ENCODE results near the gene SHC2. TPM values are rescaled to one million over a fixed set of nuclear protein-coding genes. Genes with fewer than 3 reads are reported as not detected.

Gene SHC2
- total RNA-seq, 1 donor from 2014 or later, result 24.0 TPM

DNA sequence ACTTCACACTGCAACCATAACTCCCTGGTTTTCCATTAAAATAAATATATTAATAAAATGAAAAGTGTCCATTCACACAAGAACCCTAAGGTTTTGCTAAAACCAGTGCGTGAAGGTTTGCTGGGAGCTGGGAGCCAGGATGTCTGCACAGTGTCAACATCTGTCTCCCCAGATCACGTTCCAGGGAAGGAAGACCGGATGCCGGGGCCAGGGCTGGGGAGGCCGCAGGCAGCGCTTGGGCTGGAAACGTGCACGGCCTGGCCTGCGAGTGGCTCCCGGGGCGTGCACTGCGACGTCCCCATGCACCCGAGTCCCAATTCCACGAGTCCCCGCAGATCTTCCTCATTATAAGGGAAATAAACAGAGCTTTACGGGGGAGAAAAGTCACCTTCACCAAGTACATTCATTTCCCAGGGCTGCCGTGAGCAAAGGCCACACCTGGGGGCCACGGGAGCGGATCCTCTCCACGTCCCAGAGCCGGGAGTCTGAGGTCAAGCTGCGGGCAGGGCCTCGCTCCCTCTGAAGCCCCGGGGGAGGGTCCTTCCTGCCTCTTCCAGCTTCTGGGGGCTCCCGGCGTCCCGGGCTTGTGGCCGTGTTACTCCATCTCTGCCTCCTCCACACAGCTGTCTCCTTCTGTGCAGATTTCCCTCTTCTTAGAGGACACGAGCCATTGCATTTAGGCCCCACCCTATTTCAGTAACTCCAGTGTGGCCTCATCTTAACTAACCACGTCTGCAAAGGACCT is 12.8 kb downstream of the SHC2 start:
- TF ChIP-seq, protein P1, sequence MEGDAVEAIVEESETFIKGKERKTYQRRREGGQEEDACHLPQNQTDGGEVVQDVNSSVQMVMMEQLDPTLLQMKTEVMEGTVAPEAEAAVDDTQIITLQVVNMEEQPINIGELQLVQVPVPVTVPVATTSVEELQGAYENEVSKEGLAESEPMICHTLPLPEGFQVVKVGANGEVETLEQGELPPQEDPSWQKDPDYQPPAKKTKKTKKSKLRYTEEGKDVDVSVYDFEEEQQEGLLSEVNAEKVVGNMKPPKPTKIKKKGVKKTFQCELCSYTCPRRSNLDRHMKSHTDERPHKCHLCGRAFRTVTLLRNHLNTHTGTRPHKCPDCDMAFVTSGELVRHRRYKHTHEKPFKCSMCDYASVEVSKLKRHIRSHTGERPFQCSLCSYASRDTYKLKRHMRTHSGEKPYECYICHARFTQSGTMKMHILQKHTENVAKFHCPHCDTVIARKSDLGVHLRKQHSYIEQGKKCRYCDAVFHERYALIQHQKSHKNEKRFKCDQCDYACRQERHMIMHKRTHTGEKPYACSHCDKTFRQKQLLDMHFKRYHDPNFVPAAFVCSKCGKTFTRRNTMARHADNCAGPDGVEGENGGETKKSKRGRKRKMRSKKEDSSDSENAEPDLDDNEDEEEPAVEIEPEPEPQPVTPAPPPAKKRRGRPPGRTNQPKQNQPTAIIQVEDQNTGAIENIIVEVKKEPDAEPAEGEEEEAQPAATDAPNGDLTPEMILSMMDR (IDR thresholded peaks at IDR 0.05), result no peak
- H3K4me3 ChIP-seq, result no peak overlapping the region
- no peaks in the 10 kb centered on the region for H3K36me3 ChIP-seq
- H3K27me3 ChIP-seq (ENCODE audit: low read depth), result no peaks in the 10 kb centered on the region
- no peaks in the 10 kb centered on the region for H3K9me3 ChIP-seq
- peak overlapping the region; percentile 53 for H3K27ac ChIP-seq
- intact Hi-C loops (cut with DNase I), result no loop called here
- ATAC-seq (no peak), DNase-seq (no peak)
- peaks cover 12% of the 10 kb centered on the region for H3K4me1 ChIP-seq

DNA sequence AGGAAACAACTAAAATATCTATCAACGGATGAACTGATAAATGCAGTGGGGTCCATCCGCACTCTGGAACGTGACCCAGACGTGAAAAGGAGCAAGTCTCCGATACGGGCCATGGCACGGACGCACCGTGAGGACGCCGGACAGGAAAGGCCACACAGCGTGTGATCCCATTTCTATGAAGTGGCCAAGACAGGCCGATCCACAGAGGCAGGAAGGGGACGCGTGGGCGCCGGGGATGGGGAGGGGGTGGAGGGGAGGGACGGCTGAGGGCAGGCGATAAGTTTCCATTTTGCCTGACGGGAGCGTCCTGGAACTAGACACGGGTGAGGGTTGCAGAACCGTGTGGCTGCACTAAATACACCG is 13.8 kb downstream of the SHC2 start:
- TF ChIP-seq, protein P1 (IDR thresholded peaks at IDR 0.05), result no peak

DNA sequence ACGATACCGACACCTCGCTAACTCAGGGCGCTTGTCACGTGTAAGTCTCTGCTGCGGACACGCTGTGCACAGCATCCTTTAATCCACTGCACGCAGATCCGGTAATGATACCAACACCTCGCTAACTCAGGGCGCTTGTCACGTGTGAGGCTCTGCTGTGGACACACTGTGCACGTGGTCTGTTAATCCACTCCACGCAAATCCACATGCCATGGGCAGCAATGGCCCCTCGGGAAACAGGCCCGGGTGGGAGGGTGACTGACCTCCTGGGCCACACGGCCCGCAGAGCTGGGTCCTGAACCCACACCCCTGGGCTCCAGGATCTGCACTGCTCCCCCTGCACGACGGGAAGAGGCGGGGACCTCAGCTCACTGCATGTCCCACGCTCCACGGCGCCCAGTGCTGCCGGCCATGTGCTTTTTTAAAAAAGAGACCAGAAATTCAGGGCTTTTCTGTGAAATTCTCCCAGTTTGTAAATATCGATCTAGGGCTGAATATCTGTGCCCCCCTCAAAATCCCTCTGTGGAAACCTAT is 16.1 kb downstream of the SHC2 start:
- Histone ChIP-seq H3K27ac (no peak overlapping the region), H3K4me1 (peaks cover 12% of the 10 kb centered on the region), H3K9me3 (no peaks in the 10 kb centered on the region), H3K27me3 (ENCODE audit: low read depth) (no peaks in the 10 kb centered on the region), H3K4me3 (no peak overlapping the region), H3K36me3 (no peaks in the 10 kb centered on the region)
- intact Hi-C loops (cut with DNase I), result no loop called here
- ATAC-seq (no peak), DNase-seq (no peak)
- TF ChIP-seq, protein P1 (IDR thresholded peaks at IDR 0.05), result no peak

More for the DNA sequence above, 13.8 kb downstream of the SHC2 start:
- Histone ChIP-seq H3K27ac (peak overlapping the region; percentile 53), H3K9me3 (no peaks in the 10 kb centered on the region), H3K36me3 (no peaks in the 10 kb centered on the region), H3K4me1 (peaks cover 12% of the 10 kb centered on the region), H3K27me3 (ENCODE audit: low read depth) (no peaks in the 10 kb centered on the region), H3K4me3 (no peak overlapping the region)
- ATAC-seq, result peak; percentile 22 to 31
- no peak for DNase-seq
- intact Hi-C loops (cut with DNase I), result no loop called here

DNA sequence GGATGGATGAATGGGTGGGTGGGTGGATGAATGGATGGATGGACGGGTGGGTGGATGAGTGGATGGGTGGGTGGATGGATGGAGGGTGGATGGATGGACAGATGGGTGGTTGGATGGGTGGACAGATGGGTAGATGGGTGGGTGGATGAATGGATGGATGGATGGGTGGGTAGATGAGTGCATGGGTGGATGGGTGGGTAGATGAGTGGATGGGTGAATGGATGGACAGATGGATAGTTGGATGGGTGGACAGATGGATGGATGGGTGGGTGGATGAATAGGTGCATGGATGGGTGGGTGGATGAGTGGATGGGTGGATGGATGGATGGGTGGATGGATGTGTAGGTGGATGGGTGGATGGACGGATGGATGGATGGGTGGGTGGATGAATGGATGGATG is 17.8 kb downstream of the SHC2 start:
- Histone ChIP-seq H3K4me3 (no peak overlapping the region), H3K9me3 (no peaks in the 10 kb centered on the region), H3K4me1 (peaks cover 8% of the 10 kb centered on the region), H3K27ac (no peak overlapping the region), H3K27me3 (ENCODE audit: low read depth) (no peaks in the 10 kb centered on the region), H3K36me3 (no peaks in the 10 kb centered on the region)
- ATAC-seq (no peak), DNase-seq (no peak)
- TF ChIP-seq, protein P1 (IDR thresholded peaks at IDR 0.05), result no peak
- intact Hi-C loops (cut with DNase I), result no loop called here

DNA sequence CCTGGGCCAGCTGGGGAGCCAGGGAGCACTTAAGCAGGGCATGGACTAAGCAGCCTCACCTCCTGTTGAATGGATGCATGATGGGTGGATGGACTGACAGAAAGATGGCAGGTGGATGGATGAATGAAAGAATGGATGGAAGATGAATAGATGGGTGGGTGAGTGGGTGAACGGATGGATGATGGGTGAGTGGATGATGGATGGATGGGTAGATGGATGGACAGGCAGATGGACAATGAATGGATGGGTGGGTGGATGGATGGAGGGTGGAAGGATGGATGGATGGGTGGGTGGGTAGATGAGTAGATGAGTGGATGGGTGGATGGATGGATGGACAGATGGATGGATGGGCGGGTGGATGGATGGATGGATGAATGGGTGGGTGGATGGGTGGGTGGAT is 18.7 kb downstream of the SHC2 start:
- H3K9me3 ChIP-seq, result no peaks in the 10 kb centered on the region
- no peaks in the 10 kb centered on the region for H3K36me3 ChIP-seq
- DNase-seq, result no peak
- intact Hi-C loops (cut with DNase I), result no loop called here
- H3K27me3 ChIP-seq (ENCODE audit: low read depth), result no peaks in the 10 kb centered on the region
- ATAC-seq, result no peak
- H3K4me1 ChIP-seq, result no peaks in the 10 kb centered on the region
- H3K27ac ChIP-seq, result no peak overlapping the region
- TF ChIP-seq, protein P1 (IDR thresholded peaks at IDR 0.05), result no peak
- H3K4me3 ChIP-seq, result no peak overlapping the region
